Measurements from ENCODE around the gene IGSF21.

The IGSF21 gene

GRCh38 chr1:18233176-18233864 is 125.7 kb downstream of the IGSF21 start:
- no peak for DNase-seq (ENCODE audit: low read depth)
- no peak for TF ChIP-seq CTCF (IDR thresholded peaks at IDR 0.05; ENCODE audit: insufficient read depth, low read depth, low read length, missing control alignments)
- no peak overlapping the region for H3K4me3 ChIP-seq (ENCODE audit: low read depth, low read length)

- H3K4me3 ChIP-seq (ENCODE audit: low read depth, low read length) = no peak overlapping the region
- DNase-seq (ENCODE audit: low read depth) = peak; percentile 51
- TF ChIP-seq CTCF (IDR thresholded peaks at IDR 0.05; ENCODE audit: insufficient read depth, low read depth, low read length, missing control alignments) = peak; percentile 72
Observed at GRCh38 chr1:18234790-18235242, 127.2 kb downstream of the IGSF21 start.

GRCh38 chr1:18237371-18237770 is 129.8 kb downstream of the IGSF21 start:
- DNase-seq (ENCODE audit: low read depth) = no peak
- no peak overlapping the region for H3K4me3 ChIP-seq (ENCODE audit: low read depth, low read length)
- no peak for TF ChIP-seq CTCF (IDR thresholded peaks at IDR 0.05; ENCODE audit: insufficient read depth, low read depth, low read length, missing control alignments)

- DNase-seq (ENCODE audit: low read depth) = no peak
- H3K4me3 ChIP-seq (ENCODE audit: low read depth, low read length) = no peak overlapping the region
- TF ChIP-seq CTCF (IDR thresholded peaks at IDR 0.05; ENCODE audit: insufficient read depth, low read depth, low read length, missing control alignments) = no peak
Observed at GRCh38 chr1:18238190-18238589, 130.6 kb downstream of the IGSF21 start.

GRCh38 chr1:18239671-18240070 is 132.1 kb downstream of the IGSF21 start:
- no peak for DNase-seq (ENCODE audit: low read depth)
- no peak for TF ChIP-seq CTCF (IDR thresholded peaks at IDR 0.05; ENCODE audit: insufficient read depth, low read depth, low read length, missing control alignments)
- no peak overlapping the region for H3K4me3 ChIP-seq (ENCODE audit: low read depth, low read length)

- DNase-seq (ENCODE audit: low read depth) = no peak
- H3K4me3 ChIP-seq (ENCODE audit: low read depth, low read length) = no peak overlapping the region
- no peak for TF ChIP-seq CTCF (IDR thresholded peaks at IDR 0.05; ENCODE audit: insufficient read depth, low read depth, low read length, missing control alignments)
Observed at GRCh38 chr1:18240906-18241305, 133.3 kb downstream of the IGSF21 start.

GRCh38 chr1:18241891-18242290 is 134.3 kb downstream of the IGSF21 start:
- no peak overlapping the region for H3K4me3 ChIP-seq (ENCODE audit: low read depth, low read length)
- no peak for TF ChIP-seq CTCF (IDR thresholded peaks at IDR 0.05; ENCODE audit: insufficient read depth, low read depth, low read length, missing control alignments)
- no peak for DNase-seq (ENCODE audit: low read depth)

Measured in GM12865 (cell line).